ENCODE data around the gene ZNF710. TPM values are rescaled to one million over a fixed set of nuclear protein-coding genes. Genes with fewer than 3 reads are reported as not detected.

Gene ZNF710
- total RNA-seq, 4 donors from 2014 or later: 8.9 to 17.2 (median 11.5) TPM

DNA sequence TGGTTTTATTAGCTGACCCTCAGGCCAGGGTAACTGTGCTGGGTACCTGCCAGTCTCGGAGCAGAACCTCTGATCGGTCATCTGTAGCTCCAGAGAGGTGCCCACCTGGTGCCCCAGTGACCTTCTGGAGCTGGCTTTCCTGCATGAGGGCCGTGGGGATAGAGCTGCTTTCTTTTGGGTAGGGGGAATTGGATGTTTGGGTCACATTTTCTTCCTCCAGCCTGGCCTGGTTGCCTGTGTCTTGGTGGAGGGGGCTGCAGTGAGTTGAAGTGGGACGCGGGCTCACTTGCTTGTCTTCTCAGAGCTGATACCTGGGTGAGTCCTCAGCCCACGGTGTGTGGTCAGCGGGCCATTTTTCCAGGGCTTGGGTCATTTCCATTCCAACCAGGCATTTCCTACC lies 2.6 kb downstream of the ZNF710 start:
- Histone ChIP-seq H3K4me1 (peaks cover 22 to 47% of the 10 kb centered on the region in 2 donors), H3K27me3 (no peaks in the 10 kb centered on the region), H3K36me3 (no peaks in the 10 kb centered on the region), H3K27ac (peak overlapping the region in 2 of 3 donors; percentile 83 to 89), H3K4me3 (replicated peaks in 1 of 3) (no peak overlapping the region), H3K9me3 (no peaks in the 10 kb centered on the region)
- 72 to 75% methylated on average over 7 of the region's 7 CpGs for WGBS, 2 donors
- TF ChIP-seq POLR2A (IDR thresholded peaks at IDR 0.05): no peak
- TF ChIP-seq, protein P1, sequence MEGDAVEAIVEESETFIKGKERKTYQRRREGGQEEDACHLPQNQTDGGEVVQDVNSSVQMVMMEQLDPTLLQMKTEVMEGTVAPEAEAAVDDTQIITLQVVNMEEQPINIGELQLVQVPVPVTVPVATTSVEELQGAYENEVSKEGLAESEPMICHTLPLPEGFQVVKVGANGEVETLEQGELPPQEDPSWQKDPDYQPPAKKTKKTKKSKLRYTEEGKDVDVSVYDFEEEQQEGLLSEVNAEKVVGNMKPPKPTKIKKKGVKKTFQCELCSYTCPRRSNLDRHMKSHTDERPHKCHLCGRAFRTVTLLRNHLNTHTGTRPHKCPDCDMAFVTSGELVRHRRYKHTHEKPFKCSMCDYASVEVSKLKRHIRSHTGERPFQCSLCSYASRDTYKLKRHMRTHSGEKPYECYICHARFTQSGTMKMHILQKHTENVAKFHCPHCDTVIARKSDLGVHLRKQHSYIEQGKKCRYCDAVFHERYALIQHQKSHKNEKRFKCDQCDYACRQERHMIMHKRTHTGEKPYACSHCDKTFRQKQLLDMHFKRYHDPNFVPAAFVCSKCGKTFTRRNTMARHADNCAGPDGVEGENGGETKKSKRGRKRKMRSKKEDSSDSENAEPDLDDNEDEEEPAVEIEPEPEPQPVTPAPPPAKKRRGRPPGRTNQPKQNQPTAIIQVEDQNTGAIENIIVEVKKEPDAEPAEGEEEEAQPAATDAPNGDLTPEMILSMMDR (IDR thresholded peaks at IDR 0.05): no peak
- no peak for DNase-seq
- intact Hi-C loops (cut with DNase I): loop anchor here (10.0 kb wide), 1 partner anchor 61 kb away; no protein-coding TSS in a partner anchor

DNA sequence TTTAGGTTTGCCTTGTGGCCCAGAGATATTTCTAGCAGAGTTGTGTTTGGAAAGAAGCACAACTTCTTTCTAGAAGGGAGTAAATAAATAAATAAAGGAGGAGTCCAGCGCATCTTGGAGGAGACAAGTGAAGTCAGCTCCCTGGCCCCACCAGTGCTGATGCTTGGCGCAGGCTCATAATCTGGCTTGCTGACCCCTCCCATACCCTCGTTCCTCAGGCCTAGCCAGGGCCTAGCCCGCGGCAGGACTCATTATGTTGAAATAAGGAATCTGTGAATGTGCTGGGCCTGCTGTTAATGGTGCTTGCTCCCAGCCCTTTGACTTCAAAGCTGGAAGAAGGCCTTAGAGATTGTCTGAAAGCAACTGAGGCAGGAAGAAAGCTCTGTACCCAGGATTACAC lies 3.1 kb downstream of the ZNF710 start:
- no peak for TF ChIP-seq POLR2A (IDR thresholded peaks at IDR 0.05)
- TF ChIP-seq, protein P1 (IDR thresholded peaks at IDR 0.05): no peak
- H3K4me1 ChIP-seq: peaks cover 21 to 43% of the 10 kb centered on the region in 2 donors
- no peaks in the 10 kb centered on the region for H3K36me3 ChIP-seq
- no peak for DNase-seq
- no peaks in the 10 kb centered on the region for H3K27me3 ChIP-seq
- H3K9me3 ChIP-seq: no peaks in the 10 kb centered on the region
- intact Hi-C loops (cut with DNase I): loop anchor here (10.0 kb wide), 1 partner anchor 61 kb away; no protein-coding TSS in a partner anchor
- H3K4me3 ChIP-seq (replicated peaks in 1 of 3): no peak overlapping the region
- 60 to 68% methylated on average over 5 of the region's 5 CpGs for WGBS, 2 donors
- H3K27ac ChIP-seq: peak overlapping the region in 2 of 3 donors; percentile 55 to 83

DNA sequence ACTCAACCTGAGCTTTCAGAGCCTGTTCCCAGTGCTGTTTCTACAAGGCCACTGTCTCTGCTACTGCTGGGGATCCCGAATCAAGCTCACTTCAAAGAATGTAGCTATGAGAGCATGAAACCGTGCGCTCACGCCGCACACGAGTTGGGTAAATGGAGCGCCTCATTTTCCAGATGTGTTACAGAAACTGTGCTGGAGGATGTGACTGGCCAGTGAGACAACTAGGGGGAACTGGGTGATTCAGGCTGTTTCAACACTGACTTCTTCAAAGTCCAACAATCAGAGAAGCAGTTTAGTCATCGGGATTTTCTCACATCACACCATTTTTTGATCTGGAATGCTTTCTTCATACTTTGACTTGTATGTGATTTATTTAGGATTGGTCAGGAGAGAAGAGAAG lies 3.5 kb downstream of the ZNF710 start:
- DNase-seq: peak in 1 of 2 donors; percentile 25
- Histone ChIP-seq H3K4me1 (peaks cover 16 to 42% of the 10 kb centered on the region in 2 donors), H3K9me3 (no peaks in the 10 kb centered on the region), H3K4me3 (replicated peaks in 1 of 3) (no peak overlapping the region), H3K27me3 (no peaks in the 10 kb centered on the region), H3K27ac (peak overlapping the region in 2 of 3 donors; percentile 55 to 83), H3K36me3 (no peaks in the 10 kb centered on the region)
- 60 to 69% methylated on average over 7 to 8 of the region's 8 CpGs for WGBS, 2 donors
- TF ChIP-seq POLR2A (IDR thresholded peaks at IDR 0.05): no peak
- TF ChIP-seq, protein P1 (IDR thresholded peaks at IDR 0.05): no peak
- intact Hi-C loops (cut with DNase I): loop anchor here (10.0 kb wide), 1 partner anchor 60 kb away; no protein-coding TSS in a partner anchor

DNA sequence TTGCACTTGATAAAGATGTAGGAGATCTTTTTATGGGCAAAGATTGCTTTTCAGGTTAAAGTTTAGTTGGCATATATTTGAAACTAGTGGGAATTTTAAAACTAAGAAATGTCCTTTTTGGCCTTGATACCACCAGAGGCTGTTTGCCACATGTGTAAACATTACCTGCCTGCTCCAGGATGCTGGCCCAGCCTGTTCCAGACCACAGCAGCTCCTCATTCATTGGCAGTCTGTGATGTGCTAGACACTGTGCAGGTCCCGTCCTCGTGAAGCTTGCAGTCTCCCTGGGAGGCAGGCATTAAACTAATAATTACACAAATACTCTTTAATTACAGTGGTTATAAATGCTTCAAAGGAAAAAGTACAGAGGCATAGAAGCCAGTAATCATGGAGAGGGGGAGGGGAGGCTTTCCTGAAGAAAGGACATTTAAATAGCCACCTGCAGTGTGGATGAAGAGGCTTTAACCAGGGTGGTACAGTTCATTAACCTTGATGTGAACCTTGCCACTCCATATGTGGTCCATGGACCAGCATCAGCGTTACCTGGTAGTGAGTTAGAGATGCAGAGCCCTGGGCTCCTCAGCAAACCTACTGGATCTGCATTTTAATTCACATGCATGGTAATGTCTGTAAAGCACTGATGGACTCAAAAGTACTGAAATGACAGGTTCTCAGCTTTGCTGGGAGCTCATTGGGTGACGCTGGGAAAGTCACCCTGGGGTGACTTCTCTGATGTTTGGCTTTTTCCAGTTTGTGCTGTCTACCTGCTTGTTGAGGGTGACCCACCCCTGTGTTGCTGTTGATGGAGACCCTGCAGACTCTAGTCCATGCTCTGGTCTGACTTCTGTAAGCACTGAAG lies 5.3 kb downstream of the ZNF710 start:
- intact Hi-C loops (cut with DNase I): loop anchor here (10.0 kb wide), 1 partner anchor 58 kb away; no protein-coding TSS in a partner anchor
- TF ChIP-seq POLR2A (IDR thresholded peaks at IDR 0.05): no peak
- TF ChIP-seq, protein P1 (IDR thresholded peaks at IDR 0.05): no peak
- no peak overlapping the region for H3K4me3 ChIP-seq (replicated peaks in 1 of 3)
- peaks cover 8 to 37% of the 10 kb centered on the region in 2 donors for H3K4me1 ChIP-seq
- H3K27ac ChIP-seq: no peak overlapping the region
- H3K36me3 ChIP-seq: no peaks in the 10 kb centered on the region
- H3K9me3 ChIP-seq: no peaks in the 10 kb centered on the region
- no peaks in the 10 kb centered on the region for H3K27me3 ChIP-seq
- 89 to 92% methylated on average over 4 of the region's 4 CpGs for WGBS, 2 donors
- DNase-seq: no peak

DNA sequence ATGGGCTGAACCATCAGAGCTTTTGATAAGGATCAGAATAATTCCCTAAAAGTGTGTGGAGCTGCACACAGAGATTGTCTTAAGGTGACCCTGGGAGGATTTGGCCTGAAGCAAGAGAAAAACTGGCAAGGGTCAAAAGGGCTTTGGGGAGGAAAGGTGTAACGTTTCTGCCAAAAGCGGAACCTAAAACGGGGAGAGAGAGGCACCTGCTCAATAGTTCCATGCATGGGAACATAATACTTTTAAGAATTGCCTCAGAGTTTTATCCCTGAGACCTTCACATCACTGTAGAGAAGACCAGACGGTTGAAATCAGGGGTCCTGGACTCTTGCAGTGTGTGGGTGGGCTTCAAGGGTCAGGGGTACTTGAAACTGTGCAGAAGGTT lies 5.9 kb downstream of the ZNF710 start:
- no peaks in the 10 kb centered on the region for H3K36me3 ChIP-seq
- intact Hi-C loops (cut with DNase I): loop anchor here (10.0 kb wide), 1 partner anchor 58 kb away; no protein-coding TSS in a partner anchor
- H3K27me3 ChIP-seq: no peaks in the 10 kb centered on the region
- no peak overlapping the region for H3K4me3 ChIP-seq (replicated peaks in 1 of 3)
- no peaks in the 10 kb centered on the region for H3K9me3 ChIP-seq
- H3K4me1 ChIP-seq: peaks cover 8 to 37% of the 10 kb centered on the region in 2 donors
- H3K27ac ChIP-seq: no peak overlapping the region
- no peak for DNase-seq
- no peak for TF ChIP-seq POLR2A (IDR thresholded peaks at IDR 0.05)
- TF ChIP-seq, protein P1 (IDR thresholded peaks at IDR 0.05): no peak
- 74 to 83% methylated on average over 4 of the region's 4 CpGs for WGBS, 2 donors
